HEK293T (cell line): Measurements from ENCODE around the gene NINJ2.
A peak's percentile ranks its signal among the peaks of the same experiment; 100 is the strongest.

Experiments
- CTCF ChIA-PET: fragments of 350-600 bp; formaldehyde crosslinking; extraction: SDS; loops from one replicate; lab custom pipeline; 2021; ENCODE audit warnings: antibody characterized with exemption, inconsistent platforms; lab: Yijun Ruan, JAX
- POLR2A ChIA-PET: fragments of 350-600 bp; formaldehyde crosslinking; extraction: SDS; loops from one replicate; lab custom pipeline; 2020; ENCODE audit warnings: antibody characterized with exemption, inconsistent platforms; lab: Yijun Ruan, JAX
- DNase-seq: peaks from one replicate; pipeline ENCODE4 v3.0.0; 2012; ENCODE audit warnings: mixed read lengths; ENCODE audit errors: extremely low spot score
- ARNT ChIP-seq: fragments of 450-650 bp; IDR thresholded peaks from 2 replicates; pipeline ENCODE4 v1.6.1; 2017; ENCODE audit warnings: mild to moderate bottlenecking
- BHLHE40 ChIP-seq: fragments of 450-650 bp; IDR thresholded peaks from 2 replicates; pipeline ENCODE4 v1.6.1; 2016; ENCODE audit warnings: mild to moderate bottlenecking, moderate library complexity, borderline replicate concordance
- CTBP1 ChIP-seq: fragments of 450-650 bp; IDR thresholded peaks from 2 replicates; pipeline ENCODE4 v1.6.1; 2016; ENCODE audit warnings: borderline replicate concordance
- ELF4 ChIP-seq: fragments of 450-650 bp; IDR thresholded peaks from 2 replicates; pipeline ENCODE4 v1.6.1; 2017; ENCODE audit warnings: antibody characterized with exemption
- FOXA1 ChIP-seq: fragments of 450-650 bp; IDR thresholded peaks from 2 replicates; pipeline ENCODE4 v1.6.1; 2016; ENCODE audit warnings: mild to moderate bottlenecking
- FOXK2 ChIP-seq: fragments of 450-650 bp; IDR thresholded peaks from 2 replicates; pipeline ENCODE4 v1.6.1; 2016; ENCODE audit warnings: mild to moderate bottlenecking
- FOXM1 ChIP-seq: fragments of 450-650 bp; IDR thresholded peaks from 2 replicates; pipeline ENCODE4 v1.6.1; 2017; ENCODE audit warnings: mild to moderate bottlenecking, borderline replicate concordance
- HDGF ChIP-seq: fragments of 450-650 bp; IDR thresholded peaks from 2 replicates; pipeline ENCODE4 v1.6.1; 2017; ENCODE audit warnings: antibody characterized with exemption, borderline replicate concordance
- L3MBTL2 ChIP-seq: fragments of 450-650 bp; conservative IDR thresholded peaks from 2 replicates; pipeline ENCODE4 v1.6.1; 2016; ENCODE audit warnings: mild to moderate bottlenecking
- LEF1 ChIP-seq: fragments of 450-650 bp; IDR thresholded peaks from 2 replicates; pipeline ENCODE4 v1.6.1; 2017; ENCODE audit warnings: mild to moderate bottlenecking, borderline replicate concordance
- NFRKB ChIP-seq: fragments of 450-650 bp; IDR thresholded peaks from 2 replicates; pipeline ENCODE4 v1.6.1; 2016; ENCODE audit warnings: mild to moderate bottlenecking, moderate library complexity
- PKNOX1 ChIP-seq: fragments of 450-650 bp; IDR thresholded peaks from 2 replicates; pipeline ENCODE4 v1.6.1; 2016
- SP1 ChIP-seq: fragments of 450-650 bp; IDR thresholded peaks from 2 replicates; pipeline ENCODE4 v1.6.1; 2017
- SUZ12 ChIP-seq: fragments of 450-650 bp; IDR thresholded peaks from 2 replicates; pipeline ENCODE4 v1.6.1; 2016; ENCODE audit warnings: mild to moderate bottlenecking
- TARDBP ChIP-seq: fragments of 450-650 bp; IDR thresholded peaks from 2 replicates; pipeline ENCODE4 v1.6.1; 2016
- ZNF384 ChIP-seq: fragments of 450-650 bp; IDR thresholded peaks from 2 replicates; pipeline ENCODE4 v1.6.1; 2016

The NINJ2 gene

DNA sequence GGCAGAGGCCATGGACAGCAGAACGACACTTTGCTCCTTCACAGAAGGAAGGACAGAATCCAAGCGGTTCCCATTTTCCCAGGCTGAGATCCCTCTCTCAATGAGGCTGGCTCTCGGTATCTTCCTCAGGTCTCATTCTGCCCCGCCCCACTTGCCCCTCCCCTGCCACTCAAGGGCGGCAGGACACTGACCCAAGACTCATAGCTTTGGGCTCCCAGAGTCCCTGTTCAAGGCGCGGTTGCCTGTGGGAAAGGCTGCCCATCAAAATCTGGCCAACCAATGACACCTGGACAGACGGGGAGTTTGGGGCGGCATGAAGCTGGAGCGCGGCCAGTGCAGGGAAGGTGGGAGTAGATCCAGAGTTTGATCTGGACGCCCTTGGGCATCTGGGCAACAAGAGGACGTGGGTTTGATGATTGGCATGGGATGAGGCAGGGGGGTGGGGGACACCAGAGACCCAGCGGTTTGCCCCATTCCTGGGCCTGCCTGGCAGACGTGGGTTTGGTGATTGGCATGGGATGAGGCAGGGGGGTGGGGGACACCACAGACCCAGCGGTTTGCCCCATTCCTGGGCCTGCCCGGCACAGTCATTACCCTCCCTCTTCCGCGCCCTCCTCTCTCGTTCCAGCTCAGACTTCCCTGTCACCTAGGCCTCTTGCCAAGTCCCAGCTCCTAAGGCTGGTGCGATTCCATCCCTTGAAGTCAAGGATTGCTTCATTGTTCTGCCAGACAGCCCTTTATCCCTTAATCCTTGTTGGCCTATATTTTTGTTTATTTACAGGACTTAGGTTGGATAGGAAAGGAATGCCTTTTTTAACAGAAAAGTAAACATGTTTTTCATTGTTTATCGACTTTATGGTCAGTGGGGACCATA, 92.1 kb downstream of the NINJ2 start:
- POLR2A ChIA-PET, result interaction anchor here (0.7 to 3.5 kb wide), 5 partner anchors 42 to 378 kb away, joined by 3 to 41 read pairs (median 3); partner anchors contain the start of genes RAD52 and WNK1
- CTCF ChIA-PET, result interaction anchor here (0.8 to 2.7 kb wide), 10 partner anchors 8 to 378 kb away, joined by 3 to 17 read pairs (median 4); partner anchors contain the start of gene RAD52
- no peak for DNase-seq
- TF ChIP-seq PKNOX1 (peak; percentile 31; the same call in 1 of the 2 replicates), CTBP1 (no peak)

DNA sequence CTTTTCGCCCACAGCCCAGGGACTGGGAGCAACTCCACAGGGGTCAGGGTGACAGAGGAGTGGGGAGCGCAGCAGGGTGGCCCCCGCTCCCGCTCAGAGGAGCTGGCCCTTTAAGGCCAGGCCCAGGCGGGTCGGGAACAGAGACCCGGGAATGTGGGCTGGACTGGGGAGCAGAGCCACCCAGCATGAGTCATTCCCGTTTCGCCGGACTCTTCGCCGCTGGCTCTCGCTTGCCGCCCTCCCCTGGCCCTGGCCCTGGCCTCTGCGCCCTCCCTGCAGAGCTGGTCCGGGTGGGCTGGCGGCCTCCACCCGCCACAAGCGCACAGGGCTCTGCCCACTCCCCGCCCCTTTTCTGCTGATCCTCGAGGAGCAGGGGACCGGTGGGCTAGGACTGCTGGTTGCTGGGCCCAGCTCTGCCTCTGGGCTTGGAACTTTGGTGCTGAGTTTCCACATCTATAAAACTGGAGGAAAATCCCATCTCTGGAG, 92.8 kb downstream of the NINJ2 start:
- DNase-seq, result peak; percentile 37
- TF ChIP-seq CTBP1, result no peak
- no peak for TF ChIP-seq SUZ12
- no peak for TF ChIP-seq ELF4
- TF ChIP-seq L3MBTL2, result no peak
- no peak for TF ChIP-seq BHLHE40
- no peak for TF ChIP-seq SP1
- ChIA-PET POLR2A (interaction anchor here (0.7 to 3.5 kb wide), 5 partner anchors 42 to 523 kb away, joined by 3 to 41 read pairs (median 3); partner anchors contain the start of genes RAD52 and WNK1), CTCF (interaction anchor here (0.6 to 2.7 kb wide), 11 partner anchors 8 to 1035 kb away, joined by 3 to 17 read pairs (median 4); partner anchors contain the start of gene RAD52)

- POLR2A ChIA-PET, result interaction anchor here (0.7 to 3.5 kb wide), 5 partner anchors 43 to 523 kb away, joined by 3 to 41 read pairs (median 3); partner anchors contain the start of genes RAD52 and WNK1
- TF ChIP-seq FOXK2 (no peak), ELF4 (no peak), FOXM1 (no peak; the same call in 1 of the 2 replicates), NFRKB (no peak), HDGF (no peak), ZNF384 (no peak), ARNT (peak; percentile 72), SUZ12 (no peak), PKNOX1 (no peak), BHLHE40 (no peak), L3MBTL2 (peak; percentile 46), TARDBP (no peak), LEF1 (no peak), FOXA1 (no peak), CTBP1 (no peak)
- CTCF ChIA-PET, result interaction anchor here (0.6 to 2.7 kb wide), 12 partner anchors 9 to 1035 kb away, joined by 3 to 17 read pairs (median 4); partner anchors contain the start of gene RAD52
- peak; percentile 93 for DNase-seq
Observed at GRCh38 chr12:569803-570434, 93.3 kb downstream of the NINJ2 start.

GRCh38 chr12:569091-569676, 94.1 kb downstream of the NINJ2 start:
- POLR2A ChIA-PET, result interaction anchor here (1.2 kb wide), 1 partner anchor 524 kb away, joined by 3 read pairs; no protein-coding TSS in a partner anchor

More at GRCh38 chr12:569091-569676, 94.1 kb downstream of the NINJ2 start:
- CTCF ChIA-PET, result interaction anchor here (0.7 to 2.6 kb wide), 4 partner anchors 182 to 387 kb away, joined by 3 to 17 read pairs (median 4); no protein-coding TSS in a partner anchor
- TF ChIP-seq FOXA1, result no peak
- no peak for TF ChIP-seq HDGF
- no peak for TF ChIP-seq ARNT
- TF ChIP-seq NFRKB, result no peak
- no peak for TF ChIP-seq CTBP1
- TF ChIP-seq SUZ12, result no peak
- no peak for TF ChIP-seq PKNOX1
- TF ChIP-seq L3MBTL2, result no peak
- no peak for TF ChIP-seq SP1
- no peak for TF ChIP-seq FOXM1
- TF ChIP-seq LEF1, result no peak
- no peak for TF ChIP-seq BHLHE40
- TF ChIP-seq FOXK2, result no peak
- no peak for TF ChIP-seq ZNF384
- DNase-seq, result no peak
